Stimulated activated CD8-positive, alpha-beta memory T cell treated with anti-CD3 and anti-CD28 coated beads, Interleukin-15, amount 100 ng/mL, for 24 hours (primary cell): ENCODE measurements around the gene OR2T35.
"Not testable (repeated sequence)": the region's sequence is repeated elsewhere in the genome, so short reads cannot be mapped to it uniquely, and the experiment has no call there.

ENCODE experiments used
- DNase-seq: peaks from one replicate; pipeline ENCODE4 v3.0.0-alpha.2; 2020; ENCODE audit warnings: low read depth

OR2T35 gene

GRCh38 chr1:248645178-248645577 lies at the start of gene OR2T35:
TSS of gene OR2T35 (minus strand) at chr1:248645278. CDS start at chr1:248639258, 6,020 bp downstream.
- not testable (repeated sequence) for DNase-seq

GRCh38 chr1:248691567-248692155 lies 46.6 kb upstream of the OR2T35 start:
- no peak for DNase-seq

- DNase-seq, result no peak
Observed at GRCh38 chr1:248688527-248689298, 43.6 kb upstream of the OR2T35 start.

- no peak for DNase-seq
Observed at GRCh38 chr1:248686815-248687214, 41.7 kb upstream of the OR2T35 start.

GRCh38 chr1:248681651-248682050 lies 36.6 kb upstream of the OR2T35 start:
- DNase-seq, result no peak

GRCh38 chr1:248670003-248670402 lies 24.9 kb upstream of the OR2T35 start:
- DNase-seq, result no peak

- not testable (repeated sequence) for DNase-seq
Observed at GRCh38 chr1:248663453-248664328, 18.6 kb upstream of the OR2T35 start.

- not testable (repeated sequence) for DNase-seq
Observed at GRCh38 chr1:248656797-248657196, 11.7 kb upstream of the OR2T35 start.

GRCh38 chr1:248655354-248655753 lies 10.3 kb upstream of the OR2T35 start, which contains the start of gene OR2T27:
TSS of gene OR2T27 (minus strand) at chr1:248655528. CDS start at chr1:248650884, 4,644 bp downstream.
- DNase-seq, result not testable (repeated sequence)

GRCh38 chr1:248648770-248649536 lies 3.9 kb upstream of the OR2T35 start:
- not testable (repeated sequence) for DNase-seq

GRCh38 chr1:248642971-248643651 lies 2.0 kb downstream of the OR2T35 start:
- not testable (repeated sequence) for DNase-seq

GRCh38 chr1:248641583-248641982 lies 3.5 kb downstream of the OR2T35 start:
- DNase-seq, result not testable (repeated sequence)

GRCh38 chr1:248640906-248641305 lies 4.2 kb downstream of the OR2T35 start:
- not testable (repeated sequence) for DNase-seq

- not testable (repeated sequence) for DNase-seq
Observed at GRCh38 chr1:248639652-248640051, 5.4 kb downstream of the OR2T35 start.

GRCh38 chr1:248636612-248637011 lies 8.5 kb downstream of the OR2T35 start:
- DNase-seq, result not testable (repeated sequence)

GRCh38 chr1:248634991-248635390 lies 10.1 kb downstream of the OR2T35 start, which contains the start of gene OR2T11:
TSS of gene OR2T11 (minus strand) at chr1:248635091. CDS start at chr1:248627128, 7,963 bp downstream.
- not testable (repeated sequence) for DNase-seq

- DNase-seq, result no peak
Observed at GRCh38 chr1:248631354-248632008, 13.6 kb downstream of the OR2T35 start.

GRCh38 chr1:248630551-248630950 lies 14.5 kb downstream of the OR2T35 start:
- no peak for DNase-seq

GRCh38 chr1:248627971-248628844 lies 16.9 kb downstream of the OR2T35 start:
- no peak for DNase-seq
